HG02588 (cell line): ENCODE measurements around the gene OR52K1.
"Not testable (repeated sequence)": the region's sequence is repeated elsewhere in the genome, so short reads cannot be mapped to it uniquely, and the experiment has no call there.

Source experiments
- ATAC-seq: cut with Tn5 transposase; IDR thresholded peaks from one replicate; pipeline ENCODE4 v1.9.1; 2021; ENCODE audit warnings: mild to moderate bottlenecking, moderate library complexity; ENCODE audit not compliant: unreplicated experiment

Gene OR52K1

GRCh38 chr11:4491405-4491804 lies 9.0 kb downstream of the OR52K1 start:
- ATAC-seq: not testable (repeated sequence)

- ATAC-seq: no peak
These were observed 9.6 kb downstream of the OR52K1 start for GRCh38 chr11:4491878-4492606.

GRCh38 chr11:4493480-4493818 lies 11.0 kb downstream of the OR52K1 start:
- ATAC-seq: no peak

- ATAC-seq: no peak
These were observed 13.0 kb downstream of the OR52K1 start for GRCh38 chr11:4495487-4495886.

GRCh38 chr11:4495986-4496385 lies 13.5 kb downstream of the OR52K1 start:
- ATAC-seq: no peak

GRCh38 chr11:4496557-4497248 lies 14.3 kb downstream of the OR52K1 start:
- ATAC-seq: no peak

GRCh38 chr11:4508886-4509285 lies 26.4 kb downstream of the OR52K1 start:
- no peak for ATAC-seq

- no peak for ATAC-seq
These were observed 29.1 kb downstream of the OR52K1 start for GRCh38 chr11:4511282-4512245.

- no peak for ATAC-seq
These were observed 31.8 kb downstream of the OR52K1 start for GRCh38 chr11:4514196-4514595.

- ATAC-seq: no peak
These were observed 39.9 kb downstream of the OR52K1 start for GRCh38 chr11:4522339-4522738.

GRCh38 chr11:4522752-4523151 lies 40.3 kb downstream of the OR52K1 start:
- no peak for ATAC-seq

- no peak for ATAC-seq
These were observed 41.2 kb downstream of the OR52K1 start for GRCh38 chr11:4523666-4524065.

- no peak for ATAC-seq
These were observed 45.5 kb downstream of the OR52K1 start for GRCh38 chr11:4527926-4528325.

GRCh38 chr11:4531686-4532085 lies 49.2 kb downstream of the OR52K1 start:
- not testable (repeated sequence) for ATAC-seq

- no peak for ATAC-seq
These were observed 57.3 kb downstream of the OR52K1 start for GRCh38 chr11:4539603-4540219.

- ATAC-seq: no peak
These were observed 58.6 kb downstream of the OR52K1 start for GRCh38 chr11:4541071-4541470.
